Testis (tissue), 3 donors: ENCODE measurements around the gene CFAP54. TPM values are rescaled to one million over a fixed set of nuclear protein-coding genes. Genes with fewer than 3 reads are reported as not detected.

Experiments
- DNase-seq: peaks from one replicate; pipeline ENCODE4 v3.0.0-alpha.2; 2019
- H3K27ac ChIP-seq, 2 donors: fragments of 200-600 bp; sonication (generic); one replicate each; pipeline ENCODE4 v1.5.1; 2019
- H3K27me3 ChIP-seq: fragments of 200-600 bp; sonication (generic); one replicate; pipeline ENCODE4 v1.5.1; 2019
- H3K36me3 ChIP-seq: fragments of 200-600 bp; sonication (generic); one replicate; pipeline ENCODE4 v1.5.1; 2017; ENCODE audit warnings: low read depth; ENCODE audit errors: missing control alignments
- H3K4me1 ChIP-seq: fragments of 200-600 bp; sonication (generic); one replicate; pipeline ENCODE4 v1.5.1; 2019
- H3K4me3 ChIP-seq, 2 donors: fragments of 200-600 bp; sonication (generic); one replicate each; pipeline ENCODE4 v1.5.1; 2017 to 2019
- H3K9me3 ChIP-seq: fragments of 200-600 bp; sonication (generic); one replicate; pipeline ENCODE4 v1.5.1; 2017
- POLR2A ChIP-seq: fragments of 450-650 bp; IDR thresholded peaks from one replicate; pipeline ENCODE4 v1.6.1; 2017; ENCODE audit warnings: antibody characterized with exemption, mild to moderate bottlenecking, moderate library complexity
- WGBS, 2 donors: methylation state at CpG; one replicate each; pipeline ENCODE4 v1.1.5; 2018; 5-methylcytosine and 5-hydroxymethylcytosine counted together
- intact Hi-C: fragments of 100-400 bp; cut with DNase I; formaldehyde crosslinking; loops from one replicate; pipeline ENCODE4 v1.15.1; 2023; ENCODE audit warnings: low total_unique reads
- polyA plus RNA-seq: library from polyadenylated mRNA; stranded (reverse); fragments of 350-450 nt; fragmentation: Illumina TruSeq; extraction: RNeasy Lipid Tissue Mini Kit (QIAGEN cat#74804); gene quantifications from one replicate; pipeline ENCODE4 v1.2.3, GENCODE V29; 2014; ENCODE audit warnings: low read depth, low replicate concordance; ENCODE audit not compliant: insufficient read depth
- total RNA-seq, 2 donors: library from RNA; depleted of rRNA; stranded (reverse); fragments of >200 nt; gene quantifications; one replicate each; pipeline ENCODE4 v1.2.3, GENCODE V29; 2016
- TF ChIP-seq, protein P1 (sequence below), 3 experiments: fragments of 450-650 bp in 2 of 3; fragments of 200-600 bp in 1 of 3; sonication (generic) in 1 of 3; IDR thresholded peaks; one replicate each; pipeline ENCODE4 v1.5.1; 2016 to 2019; ENCODE audit warnings: antibody characterized with exemption in 3 of 3, mild to moderate bottlenecking in 2 of 3, moderate library complexity in 1 of 3

Gene CFAP54
- total and polyA plus RNA-seq, 3 donors from 2014 or later = 8.4 to 36.9 (median 14.4) TPM

GRCh38 chr12:96617178-96617577 is 127.8 kb downstream of the CFAP54 start:
- no peak overlapping the region for H3K27ac ChIP-seq
- H3K4me3 ChIP-seq = no peak overlapping the region
- no peaks in the 10 kb centered on the region for H3K9me3 ChIP-seq
- no peaks in the 10 kb centered on the region for H3K27me3 ChIP-seq
- intact Hi-C loops = no loop called here
- no peaks in the 10 kb centered on the region for H3K4me1 ChIP-seq
- no peak for DNase-seq
- no peaks in the 10 kb centered on the region for H3K36me3 ChIP-seq
- 83 to 85% methylated on average over 2 of the region's 2 CpGs for WGBS, 2 donors
- TF ChIP-seq POLR2A = no peak
- TF ChIP-seq, protein P1, sequence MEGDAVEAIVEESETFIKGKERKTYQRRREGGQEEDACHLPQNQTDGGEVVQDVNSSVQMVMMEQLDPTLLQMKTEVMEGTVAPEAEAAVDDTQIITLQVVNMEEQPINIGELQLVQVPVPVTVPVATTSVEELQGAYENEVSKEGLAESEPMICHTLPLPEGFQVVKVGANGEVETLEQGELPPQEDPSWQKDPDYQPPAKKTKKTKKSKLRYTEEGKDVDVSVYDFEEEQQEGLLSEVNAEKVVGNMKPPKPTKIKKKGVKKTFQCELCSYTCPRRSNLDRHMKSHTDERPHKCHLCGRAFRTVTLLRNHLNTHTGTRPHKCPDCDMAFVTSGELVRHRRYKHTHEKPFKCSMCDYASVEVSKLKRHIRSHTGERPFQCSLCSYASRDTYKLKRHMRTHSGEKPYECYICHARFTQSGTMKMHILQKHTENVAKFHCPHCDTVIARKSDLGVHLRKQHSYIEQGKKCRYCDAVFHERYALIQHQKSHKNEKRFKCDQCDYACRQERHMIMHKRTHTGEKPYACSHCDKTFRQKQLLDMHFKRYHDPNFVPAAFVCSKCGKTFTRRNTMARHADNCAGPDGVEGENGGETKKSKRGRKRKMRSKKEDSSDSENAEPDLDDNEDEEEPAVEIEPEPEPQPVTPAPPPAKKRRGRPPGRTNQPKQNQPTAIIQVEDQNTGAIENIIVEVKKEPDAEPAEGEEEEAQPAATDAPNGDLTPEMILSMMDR (IDR thresholded peaks at IDR 0.05) = peak in 1 of 3 experiments; percentile 10

DNA sequence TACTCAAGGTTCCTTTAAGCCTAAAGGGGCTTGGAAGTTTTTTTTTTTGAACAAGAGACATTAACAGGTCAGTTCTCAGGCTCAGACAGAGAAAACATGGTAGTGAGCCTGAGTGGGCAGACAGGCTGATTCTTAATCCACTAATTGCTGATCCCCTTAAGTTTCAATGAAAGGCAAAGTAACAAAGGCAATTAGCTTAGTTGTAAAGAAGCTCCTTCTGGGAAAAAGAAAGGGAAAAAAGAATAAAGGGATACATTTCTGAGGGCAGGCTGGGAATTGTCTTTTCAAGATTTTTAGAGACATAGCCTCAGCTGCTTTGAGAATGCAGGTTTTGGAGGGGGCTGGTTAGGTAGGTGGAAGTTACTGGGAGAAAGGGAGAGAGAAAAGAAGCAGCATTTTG is 133.8 kb downstream of the CFAP54 start:
- no peak for DNase-seq
- H3K27ac ChIP-seq = no peak overlapping the region
- H3K27me3 ChIP-seq = no peaks in the 10 kb centered on the region
- H3K4me3 ChIP-seq = no peak overlapping the region
- H3K9me3 ChIP-seq = no peaks in the 10 kb centered on the region
- intact Hi-C loops = no loop called here
- TF ChIP-seq POLR2A = no peak
- TF ChIP-seq, protein P1 (IDR thresholded peaks at IDR 0.05) = no peak
- no peaks in the 10 kb centered on the region for H3K4me1 ChIP-seq
- no peaks in the 10 kb centered on the region for H3K36me3 ChIP-seq

- H3K4me1 ChIP-seq = no peaks in the 10 kb centered on the region
- no peak for DNase-seq
- H3K9me3 ChIP-seq = no peaks in the 10 kb centered on the region
- TF ChIP-seq, protein P1 (IDR thresholded peaks at IDR 0.05) = no peak
- no peak for TF ChIP-seq POLR2A
- intact Hi-C loops = no loop called here
- 50 to 65% methylated on average over 4 of the region's 4 CpGs for WGBS, 2 donors
- H3K36me3 ChIP-seq = no peaks in the 10 kb centered on the region
- no peak overlapping the region for H3K27ac ChIP-seq
- H3K27me3 ChIP-seq = no peaks in the 10 kb centered on the region
- no peak overlapping the region for H3K4me3 ChIP-seq
These were observed 134.4 kb downstream of the CFAP54 start for GRCh38 chr12:96623656-96624217.

DNA sequence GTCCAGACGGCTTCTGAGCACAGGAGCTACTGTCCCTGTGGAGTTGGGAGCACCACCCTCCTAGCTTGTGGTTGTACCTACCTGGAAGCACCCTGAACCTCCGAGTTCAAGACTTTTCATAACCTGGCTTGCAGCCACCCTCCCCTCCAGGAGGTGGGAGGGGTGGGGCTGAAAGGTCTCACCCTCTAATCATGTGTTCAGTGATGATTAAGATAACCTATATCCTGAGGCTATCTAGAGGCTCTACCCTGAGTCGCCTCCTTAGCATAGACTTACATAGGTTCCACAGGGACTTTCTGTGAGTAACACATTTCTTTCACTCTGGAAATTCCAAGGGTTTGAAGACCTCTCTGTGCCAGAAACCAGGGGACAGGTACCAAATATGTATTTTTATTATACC is 146.5 kb downstream of the CFAP54 start:
- Histone ChIP-seq H3K9me3 (no peaks in the 10 kb centered on the region), H3K27ac (no peak overlapping the region), H3K36me3 (no peaks in the 10 kb centered on the region), H3K4me3 (no peak overlapping the region), H3K4me1 (no peaks in the 10 kb centered on the region), H3K27me3 (no peaks in the 10 kb centered on the region)
- 77 to 83% methylated on average over 3 of the region's 3 CpGs for WGBS, 2 donors
- no peak for DNase-seq
- TF ChIP-seq POLR2A = no peak
- TF ChIP-seq, protein P1 (IDR thresholded peaks at IDR 0.05) = no peak
- intact Hi-C loops = no loop called here

DNA sequence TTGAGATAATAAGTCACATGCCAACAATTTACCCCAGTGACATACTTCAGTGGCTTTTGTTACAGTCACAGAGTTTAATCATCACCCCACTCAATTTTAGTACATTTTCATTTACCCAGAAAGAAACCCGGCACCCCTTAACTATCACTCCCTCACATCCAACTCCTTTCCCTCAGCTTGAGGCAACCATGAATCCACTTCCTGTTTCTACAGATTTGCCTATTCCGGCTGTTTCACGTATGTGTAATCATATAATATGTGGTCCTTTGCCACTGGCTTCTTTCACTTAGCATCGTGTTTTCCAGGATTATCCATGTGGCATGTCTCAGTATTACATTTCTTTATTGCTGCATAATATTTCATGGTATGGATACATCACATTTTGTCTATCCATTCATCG is 147.5 kb downstream of the CFAP54 start:
- intact Hi-C loops = no loop called here
- Histone ChIP-seq H3K9me3 (no peaks in the 10 kb centered on the region), H3K4me3 (no peak overlapping the region), H3K36me3 (no peaks in the 10 kb centered on the region), H3K27me3 (no peaks in the 10 kb centered on the region), H3K27ac (no peak overlapping the region), H3K4me1 (no peaks in the 10 kb centered on the region)
- 90% methylated on average over 5 of the region's 5 CpGs for WGBS, 2 donors
- no peak for DNase-seq
- TF ChIP-seq, protein P1 (IDR thresholded peaks at IDR 0.05) = no peak
- no peak for TF ChIP-seq POLR2A
